Breast epithelium (tissue), 4 donors: Measurements from ENCODE around the gene TRIO. TPM values are rescaled to one million over a fixed set of nuclear protein-coding genes. Genes with fewer than 3 reads are reported as not detected.

Experiments
- DNase-seq, 2 donors: peaks; one replicate each; pipeline ENCODE4 v3.0.0-alpha.2; 2019; ENCODE audit warnings: low spot score in 2 of 2
- H3K27ac ChIP-seq, 2 donors: fragments of 200-600 bp; sonication (generic) in 1 of 2; one replicate each; pipeline ENCODE4 v1.5.1; 2016 to 2019; ENCODE audit warnings: mild to moderate bottlenecking in 1 of 2
- H3K27me3 ChIP-seq, 2 donors: fragments of 200-600 bp; sonication (generic) in 1 of 2; one replicate each; pipeline versions ENCODE4 v1.5.1 to v1.6.0; 2017 to 2019; ENCODE audit warnings: control low read depth in 1 of 2, mild to moderate bottlenecking in 1 of 2
- H3K36me3 ChIP-seq: fragments of 200-600 bp; one replicate; pipeline ENCODE4 v1.5.1; 2019
- H3K4me1 ChIP-seq, 2 donors: fragments of 200-600 bp; sonication (generic); one replicate each; pipeline ENCODE4 v1.5.1; 2016 to 2019; ENCODE audit warnings: control low read depth in 1 of 2
- H3K4me3 ChIP-seq, 3 donors: fragments of 200-600 bp; sonication (generic); 1 replicate in 2 of 3; 2 replicates in 1 of 3; pipeline ENCODE4 v1.5.1; 2016 to 2019; ENCODE audit warnings: mild to moderate bottlenecking in 3 of 3, moderate library complexity in 2 of 3
- H3K9me3 ChIP-seq, 2 donors: fragments of 200-600 bp; sonication (generic) in 1 of 2; one replicate each; pipeline ENCODE4 v1.5.1; 2016 to 2019; ENCODE audit warnings: control low read depth in 1 of 2
- CTCF ChIP-seq, 3 donors: fragments of 450-650 bp; IDR thresholded peaks; one replicate each; pipeline ENCODE4 v1.5.1; 2016 to 2017; ENCODE audit warnings: antibody characterized with exemption in 3 of 3, mild to moderate bottlenecking in 3 of 3, moderate library complexity in 3 of 3
- POLR2A ChIP-seq: fragments of 450-650 bp; IDR thresholded peaks from one replicate; pipeline ENCODE4 v1.6.1; 2016; ENCODE audit warnings: antibody characterized with exemption, mild to moderate bottlenecking, moderate library complexity
- POLR2AphosphoS5 ChIP-seq, 3 donors: sonication (generic); formaldehyde crosslinking; IDR thresholded peaks; one replicate each; pipeline ENCODE4 v1.6.1; 2017; ENCODE audit warnings: antibody characterized with exemption in 3 of 3
- intact Hi-C: fragments of 100-400 bp; cut with DNase I; formaldehyde crosslinking; loops from one replicate; pipeline ENCODE4 v1.15.1; 2023; ENCODE audit warnings: low total_unique reads
- total RNA-seq, 3 donors: library from RNA; depleted of rRNA; stranded (reverse); fragments of >200 nt; gene quantifications; one replicate each; pipeline ENCODE4 v1.1.0, GENCODE V29; 2016

The TRIO gene
- total RNA-seq, 3 donors from 2014 or later: 191 to 209 (median 193) TPM

DNA sequence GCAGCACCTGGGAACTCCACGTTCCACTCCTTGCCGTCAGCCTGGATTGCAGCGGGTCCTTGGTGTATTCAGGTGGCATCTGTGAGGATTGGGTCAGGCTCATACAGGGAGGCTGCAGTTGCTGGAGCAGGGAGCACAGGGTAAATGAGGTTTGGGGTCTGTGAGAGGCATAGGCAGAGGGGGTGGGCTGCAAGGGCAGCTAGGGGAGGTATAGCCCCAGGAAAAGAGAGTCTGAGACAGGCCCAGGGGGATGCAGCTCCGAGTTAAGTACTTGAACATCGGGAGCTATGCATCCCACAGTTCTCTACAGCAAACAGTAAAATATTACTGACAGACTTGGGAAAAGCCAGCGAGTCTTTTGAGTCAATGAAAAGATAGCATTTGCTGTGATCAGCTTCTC lies 101.6 kb downstream of the TRIO start:
- no peaks in the 10 kb centered on the region for H3K9me3 ChIP-seq
- no peaks in the 10 kb centered on the region for H3K36me3 ChIP-seq
- no peak overlapping the region for H3K27ac ChIP-seq
- peaks cover 0 to 4% of the 10 kb centered on the region in 2 donors for H3K4me1 ChIP-seq
- no peak for DNase-seq
- H3K4me3 ChIP-seq: no peak overlapping the region
- intact Hi-C loops: no loop called here
- TF ChIP-seq POLR2A: no peak
- TF ChIP-seq CTCF (IDR thresholded peaks at IDR 0.05): no peak
- H3K27me3 ChIP-seq: no peaks in the 10 kb centered on the region

DNA sequence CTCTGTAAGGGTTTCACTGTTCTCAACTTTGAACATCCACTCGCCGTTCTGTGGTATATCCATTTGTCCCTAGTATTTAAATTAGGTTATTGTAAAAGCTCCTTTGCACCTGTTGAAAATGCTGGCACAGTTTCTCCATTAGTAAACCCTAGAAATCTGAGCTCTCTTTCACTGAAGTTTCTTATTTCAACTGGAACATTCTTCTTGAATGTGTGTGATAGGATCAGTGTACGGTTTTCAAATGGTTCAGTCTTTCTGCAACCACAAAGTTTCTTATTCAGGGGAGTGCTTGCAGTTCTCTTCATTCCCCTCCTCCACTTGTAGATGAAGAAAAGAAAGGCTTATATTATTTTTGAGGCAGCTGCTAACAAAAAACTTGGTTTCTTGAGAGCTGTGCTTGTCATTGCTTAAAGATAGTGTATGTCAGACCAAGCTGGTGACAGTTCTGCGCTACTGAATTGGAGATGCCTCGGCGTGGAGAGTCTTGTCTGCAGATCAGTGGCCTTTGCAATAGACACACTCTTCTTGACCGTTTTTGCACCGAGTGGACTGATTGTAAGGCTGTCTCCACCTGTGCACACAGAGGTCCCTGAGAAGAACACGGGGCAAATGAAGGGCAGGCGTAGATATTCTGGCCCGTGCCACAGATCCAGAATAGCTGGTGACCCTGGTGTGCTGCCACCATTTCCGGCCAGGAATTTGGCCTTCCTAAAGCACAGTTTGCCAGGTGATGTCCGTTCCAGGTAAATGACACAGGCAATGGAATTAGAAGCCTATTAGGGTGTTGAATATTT lies 102.2 kb downstream of the TRIO start:
- intact Hi-C loops: no loop called here
- no peak overlapping the region for H3K27ac ChIP-seq
- TF ChIP-seq CTCF (IDR thresholded peaks at IDR 0.05) (no peak), POLR2A (no peak), POLR2AphosphoS5 (IDR thresholded peaks at IDR 0.05) (no peak)
- no peaks in the 10 kb centered on the region for H3K9me3 ChIP-seq
- no peaks in the 10 kb centered on the region for H3K36me3 ChIP-seq
- H3K4me1 ChIP-seq: peaks cover 0 to 4% of the 10 kb centered on the region in 2 donors
- DNase-seq: no peak
- H3K27me3 ChIP-seq: no peaks in the 10 kb centered on the region
- no peak overlapping the region for H3K4me3 ChIP-seq

GRCh38 chr5:14246350-14247053 lies 103.4 kb downstream of the TRIO start:
- Histone ChIP-seq H3K4me3 (no peak overlapping the region), H3K27ac (no peak overlapping the region), H3K9me3 (no peaks in the 10 kb centered on the region), H3K27me3 (no peaks in the 10 kb centered on the region), H3K4me1 (peaks cover 0 to 4% of the 10 kb centered on the region in 2 donors), H3K36me3 (no peaks in the 10 kb centered on the region)
- DNase-seq: no peak
- intact Hi-C loops: no loop called here
- TF ChIP-seq CTCF (IDR thresholded peaks at IDR 0.05): no peak
- TF ChIP-seq POLR2A: no peak
- no peak for TF ChIP-seq POLR2AphosphoS5 (IDR thresholded peaks at IDR 0.05)

DNA sequence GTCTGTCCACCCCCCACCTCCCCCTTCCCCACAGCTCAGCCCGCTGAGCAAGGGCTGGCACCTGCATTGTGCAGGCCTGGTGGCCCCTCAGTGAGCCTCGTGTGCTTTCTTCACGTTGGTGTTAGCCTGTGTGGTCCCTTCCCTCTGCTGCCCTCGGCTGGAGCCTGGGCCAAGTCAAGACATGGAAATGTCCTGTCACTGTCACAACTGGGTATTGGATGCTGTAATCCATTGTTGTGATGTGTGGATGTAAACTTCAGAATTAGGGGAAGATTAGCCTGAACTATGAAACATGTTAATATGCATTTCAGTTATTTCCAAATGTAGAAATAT lies 103.9 kb downstream of the TRIO start:
- TF ChIP-seq POLR2AphosphoS5 (IDR thresholded peaks at IDR 0.05): no peak
- no peak for TF ChIP-seq POLR2A
- no peak for TF ChIP-seq CTCF (IDR thresholded peaks at IDR 0.05)
- Histone ChIP-seq H3K27ac (no peak overlapping the region), H3K9me3 (no peaks in the 10 kb centered on the region), H3K4me1 (peaks cover 0 to 4% of the 10 kb centered on the region in 2 donors), H3K4me3 (no peak overlapping the region), H3K36me3 (no peaks in the 10 kb centered on the region), H3K27me3 (no peaks in the 10 kb centered on the region)
- DNase-seq: no peak
- intact Hi-C loops: no loop called here
